Spleen (tissue), 7 donors: ENCODE measurements around the gene MYH15.

Source experiments
- CTCF ChIP-seq, 11 experiments: fragments of 200-600 bp in 7 of 11; fragments of 450-650 bp in 4 of 11; sonication (generic) in 4 of 11; IDR thresholded peaks in 8 of 11; conservative IDR thresholded peaks in 3 of 11; 1 replicate in 7 of 11; 2 replicates in 4 of 11; pipeline versions ENCODE4 v1.4.0 to v1.8.0; 2016 to 2021; ENCODE audit warnings: antibody characterized with exemption in 11 of 11, inconsistent platforms in 4 of 11, mild to moderate bottlenecking in 1 of 11
- POLR2A ChIP-seq, 3 donors: fragments of 450-650 bp; IDR thresholded peaks; one replicate each; pipeline ENCODE4 v1.5.1; 2017; ENCODE audit warnings: antibody characterized with exemption in 3 of 3, mild to moderate bottlenecking in 1 of 3
- POLR2AphosphoS5 ChIP-seq, 3 donors: sonication (generic); formaldehyde crosslinking; IDR thresholded peaks; one replicate each; pipeline ENCODE4 v1.5.1; 2017; ENCODE audit warnings: antibody characterized with exemption in 3 of 3
- donor health status: DM: no; HTN: no; CAD: no; lungs with moderate emphysema.
- donor health status: DM: no; HTN: no; CAD: no.
- donor health status: DM: no; HTN: no; CAD: no.

DNA sequence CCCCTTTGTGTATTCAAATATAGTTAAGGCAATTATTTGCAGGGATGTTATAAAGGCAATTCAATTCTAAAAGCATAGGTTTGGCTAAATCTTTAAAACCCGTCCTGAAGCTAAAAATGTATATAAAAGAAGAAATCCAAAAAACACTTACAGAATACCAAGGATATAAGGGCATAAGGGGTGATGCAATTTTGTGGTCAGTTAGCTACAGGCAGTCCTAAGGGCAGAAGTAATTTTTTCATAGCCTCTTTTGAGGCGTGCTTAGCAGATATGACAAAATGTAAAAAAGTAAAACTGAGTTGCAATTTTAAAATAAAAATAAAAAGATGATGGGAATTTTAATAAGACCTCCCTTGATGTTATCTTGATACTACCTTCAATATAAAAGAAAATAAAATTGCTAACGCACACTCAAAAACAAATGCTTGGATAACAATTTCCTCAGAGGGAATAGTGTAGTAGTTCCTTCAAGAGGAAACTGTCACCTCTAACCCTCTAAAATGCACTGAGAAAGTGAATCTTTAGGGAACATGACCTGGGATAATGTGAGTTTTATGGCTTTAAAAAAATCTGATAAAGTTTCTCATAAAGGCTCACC lies 104.2 kb downstream of the MYH15 start:
- TF ChIP-seq CTCF (IDR thresholded peaks at IDR 0.05 in 8 of 11, conservative IDR thresholded peaks at IDR 0.05 in 3 of 11) (no peak), POLR2A (IDR thresholded peaks at IDR 0.05) (no peak), POLR2AphosphoS5 (IDR thresholded peaks at IDR 0.05) (no peak)
